HG03066 (cell line): ENCODE data around the gene ODC1.

Experiments
- ATAC-seq: cut with Tn5 transposase; IDR thresholded peaks from one replicate; pipeline ENCODE4 v1.9.1; 2021; ENCODE audit warnings: low read depth; ENCODE audit not compliant: unreplicated experiment

Gene ODC1

GRCh38 chr2:10435820-10436204 lies 12.3 kb downstream of the ODC1 start:
- no peak for ATAC-seq

GRCh38 chr2:10434886-10435819 lies 13.0 kb downstream of the ODC1 start:
- peak; percentile 78 for ATAC-seq

- ATAC-seq = no peak
Measured at GRCh38 chr2:10433947-10434885, 13.9 kb downstream of the ODC1 start.

GRCh38 chr2:10433264-10433946 lies 14.7 kb downstream of the ODC1 start:
- ATAC-seq = no peak

- ATAC-seq = no peak
Measured at GRCh38 chr2:10432311-10433181, 15.6 kb downstream of the ODC1 start.

GRCh38 chr2:10431797-10432196 lies 16.3 kb downstream of the ODC1 start:
- ATAC-seq = no peak

- no peak for ATAC-seq
Measured at GRCh38 chr2:10430886-10431622, 17.1 kb downstream of the ODC1 start.

- ATAC-seq = no peak
Measured at GRCh38 chr2:10428924-10429323, 19.2 kb downstream of the ODC1 start.

GRCh38 chr2:10428355-10428754 lies 19.8 kb downstream of the ODC1 start:
- no peak for ATAC-seq

GRCh38 chr2:10427618-10427949 lies 20.5 kb downstream of the ODC1 start:
- ATAC-seq = no peak

- ATAC-seq = no peak
Measured at GRCh38 chr2:10426726-10427617, 21.2 kb downstream of the ODC1 start.

- no peak for ATAC-seq
Measured at GRCh38 chr2:10425699-10426098, 22.4 kb downstream of the ODC1 start.

- no peak for ATAC-seq
Measured at GRCh38 chr2:10424916-10425505, 23.1 kb downstream of the ODC1 start.

GRCh38 chr2:10424051-10424450 lies 24.1 kb downstream of the ODC1 start:
- ATAC-seq = no peak

- no peak for ATAC-seq
Measured at GRCh38 chr2:10423400-10423774, 24.7 kb downstream of the ODC1 start.

GRCh38 chr2:10422732-10423399 lies 25.3 kb downstream of the ODC1 start:
- no peak for ATAC-seq

GRCh38 chr2:10422251-10422650 lies 25.9 kb downstream of the ODC1 start:
- no peak for ATAC-seq
